ENCODE results near the gene MCOLN2.
A peak's percentile ranks its signal among the peaks of the same experiment; 100 is the strongest.
"Not testable (repeated sequence)": the region's sequence is repeated elsewhere in the genome, so short reads cannot be mapped to it uniquely, and the experiment has no call there.

Gene MCOLN2

DNA sequence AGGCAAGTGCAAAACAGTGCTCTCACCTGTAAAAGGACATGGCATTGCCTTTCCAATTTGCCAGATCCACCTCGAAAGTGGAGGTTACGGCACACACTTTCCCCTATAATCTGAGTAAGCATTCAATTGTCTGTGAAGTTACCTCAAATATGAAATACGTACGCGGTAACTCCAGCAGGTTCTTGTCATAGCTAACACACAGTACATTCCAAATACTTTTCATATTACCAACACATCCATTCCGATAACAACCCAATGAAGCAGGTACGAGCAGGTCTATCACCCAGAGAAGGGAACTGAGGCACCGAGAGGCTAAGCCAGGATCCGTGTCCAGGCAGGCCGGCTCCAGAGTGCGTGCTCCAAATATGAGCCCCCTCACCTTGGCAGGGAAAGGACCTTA is 57.2 kb downstream of the MCOLN2 start:
- DNase-seq, result no peak

DNA sequence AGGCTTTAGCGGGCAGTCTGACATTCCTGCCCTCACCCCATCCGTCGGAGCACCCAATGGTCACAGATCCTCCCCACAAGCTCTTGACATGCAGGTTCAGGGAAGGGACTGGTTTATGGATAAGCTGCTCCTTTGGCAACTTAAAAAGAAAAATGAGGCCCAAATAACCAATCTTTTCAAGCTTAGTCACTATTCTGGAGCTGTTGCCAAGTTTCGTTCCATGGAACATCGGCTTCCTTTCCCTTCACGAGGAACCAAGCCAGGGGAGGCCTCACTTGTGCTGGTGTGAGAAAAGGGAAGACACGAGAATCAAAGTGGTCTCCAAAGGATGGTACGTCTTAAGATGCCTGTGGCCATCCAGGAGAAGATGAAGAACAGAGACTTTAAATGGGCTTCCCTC is 57.8 kb downstream of the MCOLN2 start:
- DNase-seq, result no peak

DNA sequence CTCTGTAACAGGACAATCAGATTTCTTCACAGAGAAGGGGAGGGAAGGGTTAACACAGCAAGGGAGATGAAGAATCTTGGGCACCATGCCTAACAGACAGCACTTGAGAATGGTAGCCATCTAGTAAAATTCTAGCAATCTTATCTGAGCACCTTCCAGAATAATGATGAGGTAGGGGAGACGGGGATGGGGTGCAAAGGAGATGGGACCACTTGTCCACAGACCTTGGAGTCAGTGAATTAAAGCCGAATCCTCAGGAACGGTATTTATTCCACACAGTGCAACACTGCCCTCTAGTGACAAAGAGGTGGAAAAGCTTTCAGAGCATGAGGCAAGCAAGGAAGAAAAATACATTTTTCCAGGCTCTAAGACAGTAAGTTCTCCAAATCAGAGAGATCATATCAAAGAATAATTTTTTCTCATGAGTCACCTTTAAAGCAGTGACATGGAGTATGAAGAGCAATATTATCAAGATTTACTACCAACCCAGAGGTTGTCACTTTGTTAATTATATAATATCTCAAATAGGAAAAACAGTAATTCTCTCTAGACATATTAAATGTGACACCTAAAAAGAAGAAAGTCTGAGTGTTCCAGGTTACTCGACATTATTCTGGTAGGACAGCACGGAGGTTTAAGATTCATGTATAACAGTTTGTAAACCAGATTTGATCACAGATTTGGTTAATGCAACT is 60.6 kb downstream of the MCOLN2 start:
- peak; percentile 32 for DNase-seq

DNA sequence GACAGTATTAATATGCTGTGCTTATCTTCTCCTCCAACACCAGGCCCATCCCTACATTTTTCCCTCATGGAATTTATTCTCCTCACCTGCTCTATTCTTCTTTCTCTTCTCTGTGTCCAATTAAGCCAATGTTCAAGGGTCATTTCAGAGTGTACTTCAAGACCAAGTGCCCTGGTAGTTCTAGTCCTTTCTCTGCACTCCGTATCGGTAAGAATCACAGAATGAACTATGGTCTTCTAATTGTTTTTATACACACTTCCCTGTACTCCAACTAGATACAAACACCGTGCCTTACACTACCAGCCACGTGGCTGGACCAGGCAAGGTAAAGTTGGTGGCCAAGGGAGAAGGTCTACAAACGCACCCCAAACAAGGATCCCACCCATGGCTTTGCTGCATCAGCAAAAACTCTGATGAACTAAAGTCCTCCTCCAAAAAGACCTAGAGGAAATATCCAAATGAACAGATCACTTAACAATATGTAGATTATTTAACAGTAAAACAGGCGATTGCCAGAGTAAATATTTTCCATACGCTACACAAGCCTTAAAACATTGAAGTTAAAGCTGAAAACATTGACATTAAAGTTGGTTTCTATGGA is 63.8 kb downstream of the MCOLN2 start:
- no peak for DNase-seq

DNA sequence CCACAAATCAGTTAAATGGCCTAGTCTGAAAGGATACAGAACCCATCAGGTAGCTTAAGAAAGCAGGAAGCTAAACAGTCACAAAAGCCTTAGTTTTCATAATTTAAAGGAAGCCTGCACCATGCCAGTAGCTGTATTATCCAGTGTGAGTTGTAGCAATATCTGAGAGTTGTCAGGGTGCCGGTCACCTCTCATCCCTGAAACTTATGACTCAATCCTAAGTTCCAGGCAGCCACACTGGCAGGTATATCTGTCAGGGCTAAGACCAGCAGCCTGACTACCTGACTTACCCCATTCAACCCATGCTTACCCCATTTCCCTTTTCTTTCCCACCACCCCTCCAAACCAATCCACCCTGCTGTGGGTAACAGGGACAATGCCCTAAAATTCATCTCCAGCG is 66.1 kb downstream of the MCOLN2 start:
- DNase-seq, result no peak

DNA sequence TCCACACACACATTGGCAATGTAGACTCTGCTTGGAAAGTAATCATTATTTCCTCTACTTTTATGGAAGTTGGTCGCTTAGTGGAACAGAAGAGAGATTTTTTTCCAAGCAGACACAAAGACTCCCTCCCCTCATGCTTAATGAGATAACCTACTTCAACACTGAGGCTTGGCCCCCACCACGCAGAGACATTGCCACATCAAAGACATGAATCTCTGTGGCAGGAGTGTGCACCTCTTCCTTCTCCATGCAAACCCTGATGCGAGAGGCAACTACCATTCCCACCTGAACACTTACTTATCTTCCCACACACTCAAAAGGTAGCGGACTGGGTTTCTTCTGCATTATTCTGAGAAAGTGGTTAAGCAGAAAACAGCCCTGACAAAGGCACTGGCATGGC is 66.6 kb downstream of the MCOLN2 start:
- no peak for DNase-seq

DNA sequence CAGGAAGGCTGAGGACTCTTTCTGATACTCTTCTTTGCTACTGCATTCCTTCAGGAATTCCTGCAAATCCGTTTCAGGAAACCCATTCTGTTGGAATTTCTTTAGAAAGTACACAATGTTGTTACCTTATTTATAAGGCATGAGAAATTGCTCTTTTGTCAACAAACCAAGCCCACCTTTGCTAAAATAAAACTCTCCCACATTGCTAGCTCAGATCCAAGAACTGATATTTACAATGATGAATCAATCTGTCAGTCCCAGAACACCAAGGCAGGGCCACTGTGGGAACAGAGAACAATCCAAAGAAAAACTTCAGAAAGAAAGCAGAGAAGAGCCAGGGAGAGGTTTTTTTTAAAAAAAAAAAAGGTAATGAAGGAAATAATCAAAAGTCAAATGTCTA is 67.3 kb downstream of the MCOLN2 start:
- no peak for DNase-seq

DNA sequence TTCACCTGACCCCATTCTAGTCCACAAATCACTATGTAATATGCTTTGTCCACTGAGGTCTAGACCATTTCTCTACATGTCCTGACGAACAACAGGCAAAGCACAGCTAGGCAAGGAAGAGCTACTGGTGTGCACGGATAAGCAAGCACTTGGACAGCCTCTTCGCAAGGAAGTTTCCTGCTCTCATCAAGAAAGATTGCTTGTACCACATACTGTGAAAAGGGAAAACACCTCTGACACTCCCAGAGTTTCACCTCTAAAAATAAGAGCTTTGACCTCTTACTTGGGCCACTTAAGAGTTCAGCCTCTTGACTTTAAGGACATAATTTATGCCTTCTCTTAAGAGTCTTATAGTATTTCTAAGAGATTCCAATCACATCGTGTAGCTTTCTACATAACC is 67.9 kb downstream of the MCOLN2 start:
- DNase-seq, result no peak

DNA sequence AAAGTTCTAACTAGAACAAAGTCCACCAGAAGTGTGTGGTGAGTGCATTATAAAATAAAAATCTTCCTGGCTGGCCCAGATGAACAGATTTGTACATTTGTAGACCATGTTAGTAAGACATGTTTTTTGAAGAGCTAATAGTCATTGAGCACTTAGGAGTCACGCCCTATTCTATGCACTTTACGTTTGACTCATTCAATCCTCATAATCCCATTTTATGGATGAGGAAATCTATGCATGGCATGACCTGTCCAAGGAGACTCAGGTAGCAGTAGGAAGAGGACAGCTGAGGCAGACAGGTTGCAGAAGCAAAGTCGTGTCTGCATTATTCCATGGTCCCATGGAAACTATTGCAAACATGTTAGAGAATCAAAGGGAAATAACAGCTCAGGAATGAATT is 73.6 kb downstream of the MCOLN2 start:
- no peak for DNase-seq

DNA sequence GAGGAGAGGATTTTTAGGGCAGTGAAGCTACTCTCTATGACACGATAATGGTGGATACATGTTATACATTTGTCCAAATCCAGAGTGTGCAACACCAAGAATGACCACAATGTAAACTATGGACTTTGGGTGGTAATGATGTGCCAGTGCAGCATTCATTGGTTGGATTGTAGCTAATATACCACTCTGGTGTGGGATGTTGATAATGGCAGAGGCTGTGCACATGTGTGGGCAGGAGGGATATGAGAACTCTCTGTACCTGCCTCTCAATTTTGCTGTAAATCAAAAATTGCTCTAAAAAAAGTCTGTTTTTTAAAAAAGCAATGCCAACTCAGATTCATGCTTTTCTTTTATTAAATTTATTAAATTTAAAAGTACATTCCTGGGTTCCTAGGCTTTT is 76.8 kb downstream of the MCOLN2 start:
- DNase-seq, result no peak

DNA sequence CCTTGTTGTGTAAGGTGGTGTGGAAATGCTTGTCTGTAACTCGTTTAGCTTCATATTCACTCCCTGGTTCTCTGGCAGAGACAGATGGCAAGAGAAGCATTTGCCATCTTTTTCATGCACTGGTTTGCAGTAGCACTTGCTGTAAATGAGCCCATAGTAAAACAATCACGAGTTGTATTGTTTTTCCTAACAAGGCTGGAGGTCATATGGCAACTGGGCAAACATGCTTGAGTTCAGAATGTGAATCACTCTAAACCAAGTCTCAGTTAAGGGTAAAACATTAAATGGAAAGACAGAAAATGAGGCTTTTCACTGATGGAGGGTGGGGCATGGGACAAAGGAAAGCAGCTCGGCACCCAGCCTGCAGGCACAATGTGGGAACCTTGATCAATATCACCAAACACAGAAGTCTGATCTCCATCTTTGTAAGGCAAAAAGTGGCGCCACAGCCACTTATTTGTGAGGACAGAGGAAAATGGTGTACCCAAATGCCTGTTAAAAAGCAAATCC is 77.4 kb downstream of the MCOLN2 start:
- no peak for DNase-seq

DNA sequence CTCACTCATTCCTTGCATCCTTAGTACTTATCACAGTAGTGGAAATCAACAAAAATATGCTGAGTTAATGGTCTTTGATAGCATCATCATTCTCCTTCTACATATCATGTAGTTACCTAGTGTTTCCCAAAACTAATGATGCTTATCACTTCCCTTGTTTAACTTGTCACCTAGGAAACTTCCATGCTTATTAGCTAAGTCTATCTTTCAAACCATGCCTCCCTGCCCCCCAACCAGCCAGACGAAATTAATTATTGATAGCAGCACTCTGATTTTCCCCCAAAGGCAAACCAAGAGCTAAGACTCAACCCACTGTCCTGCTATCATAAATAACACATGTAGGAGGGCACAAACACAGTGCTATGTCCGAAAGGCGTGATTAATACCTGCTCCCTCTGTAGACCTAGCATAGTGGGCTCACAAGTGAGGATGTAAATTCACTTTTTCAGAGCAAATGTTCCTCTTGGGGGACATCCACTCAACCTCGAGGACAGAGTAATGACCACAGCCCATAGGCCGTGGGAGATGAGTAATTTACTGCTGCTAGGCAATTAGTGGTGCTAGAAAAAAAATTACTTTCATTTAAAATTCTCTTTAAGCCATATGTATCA is 78.1 kb downstream of the MCOLN2 start:
- no peak for DNase-seq

DNA sequence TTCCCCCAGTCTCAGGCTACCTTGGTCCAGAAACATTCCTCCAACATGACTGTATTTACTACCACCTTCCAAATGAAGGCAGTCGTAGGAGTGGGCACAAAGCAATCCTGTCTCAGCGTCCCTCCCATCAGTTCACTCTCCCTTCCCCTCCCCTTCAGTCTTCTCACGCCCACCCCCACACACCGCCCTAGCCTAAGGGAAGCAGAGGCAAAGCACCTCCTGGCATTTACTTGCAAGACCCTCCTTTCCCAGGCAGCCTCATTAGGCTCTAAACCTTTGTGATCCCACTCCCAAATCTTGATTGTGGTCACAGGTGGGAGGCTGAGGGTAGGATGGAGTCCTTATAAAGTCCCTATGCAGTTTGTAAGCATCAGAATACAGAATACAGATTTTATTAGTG is 80.0 kb downstream of the MCOLN2 start:
- DNase-seq, result no peak

DNA sequence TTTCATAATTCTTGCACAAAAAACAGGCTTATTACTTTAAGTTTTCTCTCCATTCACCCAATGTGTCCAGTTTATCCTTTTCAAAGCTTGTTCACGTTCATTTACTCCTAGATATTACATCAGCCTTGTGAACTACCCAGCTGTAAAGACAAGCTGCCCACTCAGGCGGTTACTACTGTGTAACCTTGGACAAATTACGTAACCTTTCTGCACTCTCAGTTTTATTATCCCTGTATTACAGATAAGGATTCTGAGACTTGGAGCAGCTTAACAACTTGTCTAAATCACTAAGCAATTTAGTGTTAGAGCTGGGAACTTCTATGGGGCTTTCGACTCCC is 83.4 kb downstream of the MCOLN2 start:
- no peak for DNase-seq

DNA sequence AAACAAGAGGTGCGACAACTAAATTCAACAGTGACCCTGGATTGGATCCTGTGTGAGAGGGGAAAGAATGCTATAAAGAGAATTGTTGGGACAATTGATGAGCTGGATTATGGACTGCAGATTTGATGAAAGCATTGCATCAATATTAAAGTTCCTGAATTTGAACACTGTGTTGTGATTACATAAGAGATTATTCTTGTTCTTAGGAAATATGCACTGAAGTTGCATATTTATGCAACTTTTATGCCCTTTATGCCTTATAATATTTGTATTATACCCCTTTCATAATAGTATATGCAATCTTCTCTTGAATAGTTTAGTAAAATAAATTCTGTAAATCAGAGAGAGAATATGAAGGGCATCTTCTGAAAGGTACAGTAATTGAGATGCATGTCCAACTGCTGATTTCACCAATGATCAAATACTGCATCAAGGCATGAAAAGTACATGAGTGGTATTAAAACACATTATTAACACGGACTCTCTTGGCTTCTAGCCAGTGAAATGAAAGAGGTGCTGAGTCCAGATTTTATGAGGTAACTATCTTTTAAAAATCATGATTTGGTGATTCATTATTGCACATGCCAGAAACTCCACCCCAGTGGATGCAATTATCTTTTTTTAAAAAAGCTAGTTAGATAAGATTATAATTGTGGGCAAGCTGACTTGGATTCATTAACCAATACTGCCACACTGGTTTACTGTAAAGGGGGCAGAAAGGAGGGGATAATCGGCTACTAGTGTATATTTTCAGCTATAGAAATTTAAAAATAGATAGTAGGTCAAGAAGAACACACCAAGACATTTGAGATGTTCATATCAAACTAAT is 84.0 kb downstream of the MCOLN2 start:
- DNase-seq, result no peak

DNA sequence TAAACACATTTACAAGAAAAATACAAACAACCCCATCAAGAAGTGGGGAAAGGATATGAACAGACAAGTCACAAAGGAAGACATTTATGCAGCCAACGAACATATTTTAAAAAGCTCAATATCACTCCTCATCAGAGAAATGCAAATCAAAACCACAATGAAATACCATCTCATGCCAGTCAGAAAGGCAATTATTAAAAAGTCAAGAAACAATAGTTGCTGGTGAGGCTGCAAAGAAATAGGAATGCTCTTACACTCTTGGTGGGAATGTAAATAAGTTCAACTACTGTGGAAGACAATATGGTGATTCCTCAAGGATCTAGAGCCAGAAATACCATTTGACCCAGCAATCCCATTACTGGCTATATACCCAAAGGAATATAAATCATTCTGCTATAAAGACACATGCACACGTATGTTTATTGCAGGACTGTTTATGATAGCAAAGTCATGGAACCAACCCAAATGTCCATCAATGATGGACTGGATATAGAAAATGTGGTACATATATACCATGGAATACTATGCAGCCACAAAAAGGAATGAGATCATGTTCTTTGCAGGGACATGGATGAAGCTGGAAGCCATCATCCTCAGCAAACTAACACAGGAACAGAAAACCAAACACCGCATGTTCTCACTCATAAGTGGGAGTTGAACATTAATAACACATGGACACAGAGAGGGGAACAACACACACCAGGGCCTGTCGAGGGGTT is 88.0 kb downstream of the MCOLN2 start:
- DNase-seq, result not testable (repeated sequence)

DNA sequence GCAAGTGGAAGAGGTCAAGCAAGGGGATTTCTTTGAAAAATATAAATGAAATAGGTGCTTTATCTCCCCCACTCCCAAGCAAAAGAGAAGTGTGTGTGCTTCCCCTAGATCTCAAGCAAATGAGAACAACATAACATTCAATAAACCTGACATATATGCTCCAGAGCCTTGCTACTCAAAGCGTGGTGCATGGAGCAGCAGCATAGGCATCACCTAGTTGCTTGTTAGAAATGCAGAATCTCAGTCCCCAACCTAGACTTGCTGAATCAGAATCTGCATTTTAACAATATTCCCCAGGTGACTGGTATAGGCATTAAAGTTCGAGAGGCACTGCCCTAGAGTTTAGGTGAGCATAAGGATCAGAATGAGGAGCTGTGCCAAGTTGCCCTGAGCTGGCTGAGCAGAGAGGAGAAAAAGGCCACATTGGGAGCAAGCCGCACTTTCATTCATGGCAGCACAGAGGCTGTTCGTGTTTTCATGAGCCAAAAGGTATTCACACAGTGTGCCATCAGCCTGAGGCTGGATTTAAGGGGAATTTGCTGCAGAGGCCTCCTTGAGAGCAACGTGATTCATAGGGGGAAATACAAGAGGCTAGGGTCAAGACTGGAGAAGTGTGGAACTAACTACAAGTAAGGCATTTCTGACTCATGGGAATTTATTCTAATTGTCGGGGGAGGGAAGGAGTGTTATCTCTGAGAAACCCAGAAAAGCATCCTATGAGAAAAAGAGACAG is 89.7 kb downstream of the MCOLN2 start:
- DNase-seq, result no peak

DNA sequence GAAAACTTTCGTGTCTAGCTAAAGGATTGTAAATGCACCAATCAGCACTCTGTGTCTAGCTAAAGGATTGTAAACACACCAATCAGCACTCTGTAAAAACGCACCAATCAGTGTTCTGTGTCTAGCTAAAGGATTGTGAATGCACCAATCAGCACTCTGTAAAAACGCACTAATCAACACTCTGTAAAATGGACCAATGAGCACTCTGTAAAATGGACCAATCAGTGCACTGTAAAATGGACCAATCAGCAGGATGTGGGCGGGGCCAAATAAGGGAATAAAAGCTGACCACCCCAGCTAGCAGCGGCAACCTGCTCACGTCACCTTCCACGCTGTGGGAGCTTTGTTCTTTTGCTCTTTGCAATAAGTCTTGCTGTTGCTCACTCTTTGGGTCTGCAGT is 94.2 kb downstream of the MCOLN2 start:
- not testable (repeated sequence) for DNase-seq

DNA sequence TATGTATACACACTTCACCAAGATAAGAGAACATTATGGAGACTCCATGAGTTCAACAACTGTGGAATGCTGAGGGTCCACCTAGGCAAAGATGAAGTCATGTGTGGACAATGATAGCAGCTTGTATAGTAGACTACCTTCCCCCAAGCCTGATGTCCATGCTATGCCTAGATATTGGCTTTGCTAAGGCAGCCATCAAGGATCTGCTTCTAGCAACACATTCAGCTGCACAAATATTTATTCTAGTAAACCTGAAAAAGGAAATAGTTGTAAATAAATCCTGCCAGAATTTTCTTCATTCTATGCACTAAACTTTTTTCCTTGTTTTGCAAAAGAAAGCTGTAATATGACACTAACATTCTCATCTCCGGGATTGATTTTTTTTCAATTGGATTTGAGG is 96.9 kb downstream of the MCOLN2 start:
- no peak for DNase-seq

DNA sequence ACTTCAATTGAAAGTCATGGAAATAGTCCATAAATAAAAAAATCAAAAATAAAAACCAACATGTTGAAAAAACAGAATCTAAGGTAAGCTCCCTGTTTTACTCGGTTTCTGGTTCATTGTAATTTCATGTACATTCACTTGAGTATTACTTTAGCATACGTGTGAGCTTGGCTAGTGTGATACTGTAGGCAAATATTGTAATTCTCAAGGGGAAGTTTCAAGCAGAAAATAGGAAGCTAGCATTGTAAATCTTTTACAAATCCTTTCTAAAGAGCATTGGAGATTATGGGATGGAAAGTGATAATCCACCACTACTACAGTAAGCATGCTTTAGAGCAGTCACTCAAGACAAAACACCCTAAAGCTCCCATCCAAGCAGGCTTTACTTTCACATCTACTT is 100.6 kb downstream of the MCOLN2 start:
- DNase-seq, result no peak

DNA sequence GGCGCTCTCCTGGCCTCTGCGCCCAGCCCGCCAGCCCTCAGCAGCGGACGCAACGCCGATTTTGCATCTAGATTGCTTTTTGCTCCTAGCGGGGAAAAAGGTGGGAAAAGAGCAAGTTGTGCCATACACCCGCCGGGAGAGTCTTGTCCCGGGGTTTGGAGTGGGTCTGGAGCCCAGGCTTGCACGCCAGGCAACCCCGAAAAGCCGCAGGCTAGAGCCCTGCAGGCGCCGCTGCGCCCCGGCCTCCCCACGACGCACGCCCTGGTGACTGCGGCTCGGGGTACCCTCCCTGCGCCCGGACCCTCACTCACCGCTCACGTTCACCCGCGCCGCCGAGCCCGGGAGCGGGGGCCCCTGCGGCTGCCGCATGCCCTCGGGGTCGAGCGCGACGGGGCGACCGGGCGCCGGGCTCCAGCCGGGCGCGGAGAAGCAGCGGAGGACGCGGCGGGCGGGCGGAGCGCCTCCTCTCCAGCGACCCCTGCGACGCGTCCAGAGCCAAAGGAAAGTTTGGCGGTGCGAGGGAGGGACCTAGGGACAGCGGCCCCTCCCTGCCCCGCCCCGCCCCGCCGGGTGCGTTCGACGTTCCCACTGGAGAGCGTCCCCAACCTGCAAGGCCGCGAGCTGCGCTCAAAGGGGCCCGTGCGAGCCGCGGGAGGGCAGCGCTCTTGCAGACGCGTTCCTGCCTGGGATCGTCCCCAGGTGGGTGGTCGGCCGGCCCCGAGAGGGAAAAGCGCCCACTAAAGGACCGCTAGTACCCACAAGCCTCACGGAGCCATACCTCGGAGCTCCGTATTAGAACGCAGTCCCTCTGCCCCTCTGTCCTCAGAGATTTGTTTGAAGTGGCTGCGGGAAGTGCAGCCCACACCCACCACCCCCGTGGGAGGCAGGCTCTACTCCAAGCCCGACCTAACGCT is 104.0 kb downstream of the MCOLN2 start, which contains the start of gene LPAR3:
LPAR3 (minus strand) TSS at position 502 of the 914 bp plus-strand sequence. CDS start 27,086 bp downstream, outside the sequence.
- peak; percentile 36 for DNase-seq
